ENCODE results near the gene PRMT3.
"Not testable (repeated sequence)": the region's sequence is repeated elsewhere in the genome, so short reads cannot be mapped to it uniquely, and the experiment has no call there.

Gene PRMT3

DNA sequence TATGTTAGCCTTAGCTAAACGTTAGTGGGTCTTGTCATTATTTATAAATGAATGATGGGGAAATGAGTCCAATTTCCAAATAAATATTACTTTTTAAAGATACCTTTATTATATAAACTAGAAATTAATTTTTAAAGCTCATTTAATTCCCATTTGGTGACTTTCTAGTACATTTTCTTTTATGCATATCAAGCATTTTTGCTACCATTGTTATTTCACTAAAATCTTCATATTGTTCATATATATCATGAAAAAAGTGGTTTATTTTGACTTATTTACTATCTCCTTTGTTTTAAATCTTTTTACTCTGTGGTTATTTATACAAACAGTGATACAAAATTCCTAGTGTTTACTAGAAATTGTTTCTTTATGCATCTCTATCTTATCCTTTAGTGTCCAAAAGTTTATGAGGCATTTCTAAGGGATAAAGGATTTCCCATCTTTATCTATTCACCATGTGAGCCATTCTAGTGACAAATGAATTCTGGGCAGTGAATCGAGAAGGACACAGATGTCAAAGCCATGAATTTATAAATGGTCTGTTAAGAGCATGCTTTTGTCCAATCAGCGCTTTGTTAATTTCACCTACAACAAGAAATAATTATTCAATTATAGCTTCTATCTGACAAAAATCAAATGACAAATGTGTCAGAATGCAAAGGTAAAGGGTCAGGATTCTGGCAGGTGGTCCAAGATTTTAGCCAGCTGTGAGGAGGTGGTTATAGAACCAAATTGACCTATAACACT lies 70.6 kb downstream of the PRMT3 start:
- no peak for DNase-seq

DNA sequence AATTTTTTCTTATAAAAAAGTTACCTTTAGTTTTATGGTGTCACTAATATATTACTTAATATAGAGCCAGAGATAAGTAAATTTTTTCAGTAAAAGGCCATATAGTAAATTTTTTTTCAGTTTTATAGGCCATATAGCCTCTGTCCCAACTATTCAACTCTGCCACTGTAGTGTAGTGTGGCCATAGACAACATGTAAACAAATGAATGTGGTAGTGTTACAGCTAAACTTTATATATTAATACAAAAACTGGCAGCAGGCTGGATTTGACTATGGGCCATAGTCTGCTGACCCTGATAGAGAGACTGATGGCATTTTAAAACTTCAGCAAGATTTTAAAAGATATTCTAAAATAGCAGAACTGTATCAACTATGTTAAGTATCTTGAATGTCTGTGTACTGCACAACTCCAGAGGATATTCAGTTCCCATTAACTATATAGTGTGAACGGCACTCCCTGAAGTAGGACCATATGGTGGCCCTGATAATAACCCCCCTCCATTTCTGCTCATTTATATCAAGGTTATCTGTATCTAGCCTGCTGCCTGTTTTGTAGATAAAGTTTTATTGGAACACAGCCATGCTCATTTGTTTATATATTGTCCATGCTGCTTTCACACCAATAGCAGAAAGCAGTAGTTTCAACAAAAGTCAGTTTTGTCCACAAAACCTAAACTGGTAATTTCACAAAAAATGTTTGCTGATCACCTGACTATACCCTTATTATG lies 71.6 kb downstream of the PRMT3 start:
- peak; percentile 73 for DNase-seq

DNA sequence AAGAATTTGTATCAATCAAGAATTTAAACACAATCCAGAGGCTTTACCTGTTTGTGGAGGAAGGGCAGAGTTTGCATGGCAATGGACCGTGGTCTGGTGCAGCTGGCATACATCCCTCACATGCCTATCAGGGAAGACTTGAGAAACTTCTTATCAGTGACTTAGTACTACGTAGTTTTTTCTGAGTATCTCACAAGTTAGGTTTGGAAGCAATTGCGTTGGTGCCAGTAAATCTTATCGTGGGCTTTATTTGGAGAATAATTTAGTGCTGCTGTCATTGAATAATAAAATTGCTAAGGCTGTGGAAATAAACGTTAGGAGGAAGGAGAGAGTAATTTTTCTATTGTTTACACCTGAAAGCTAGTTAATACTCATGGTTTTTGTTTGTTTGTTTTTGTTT lies 72.3 kb downstream of the PRMT3 start:
- no peak for DNase-seq

DNA sequence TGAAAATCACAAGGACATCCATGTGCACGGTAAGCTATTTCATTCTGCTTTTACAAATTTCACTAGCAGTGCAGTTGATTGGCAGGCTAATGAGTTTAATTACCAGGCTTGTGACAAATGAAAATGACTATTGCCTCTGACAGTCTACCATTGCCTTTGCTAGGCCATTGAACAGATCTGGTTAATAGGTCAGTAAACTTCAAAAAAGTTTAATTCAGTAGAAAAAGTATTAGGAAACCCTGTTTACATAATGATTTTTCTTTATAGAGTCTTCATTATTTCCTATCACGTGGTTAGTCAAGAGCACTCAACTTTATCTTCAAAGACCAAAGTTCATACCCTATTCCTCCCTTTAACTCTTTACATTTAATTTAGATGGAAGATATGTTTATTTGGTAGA lies 77.0 kb downstream of the PRMT3 start:
- DNase-seq: no peak

DNA sequence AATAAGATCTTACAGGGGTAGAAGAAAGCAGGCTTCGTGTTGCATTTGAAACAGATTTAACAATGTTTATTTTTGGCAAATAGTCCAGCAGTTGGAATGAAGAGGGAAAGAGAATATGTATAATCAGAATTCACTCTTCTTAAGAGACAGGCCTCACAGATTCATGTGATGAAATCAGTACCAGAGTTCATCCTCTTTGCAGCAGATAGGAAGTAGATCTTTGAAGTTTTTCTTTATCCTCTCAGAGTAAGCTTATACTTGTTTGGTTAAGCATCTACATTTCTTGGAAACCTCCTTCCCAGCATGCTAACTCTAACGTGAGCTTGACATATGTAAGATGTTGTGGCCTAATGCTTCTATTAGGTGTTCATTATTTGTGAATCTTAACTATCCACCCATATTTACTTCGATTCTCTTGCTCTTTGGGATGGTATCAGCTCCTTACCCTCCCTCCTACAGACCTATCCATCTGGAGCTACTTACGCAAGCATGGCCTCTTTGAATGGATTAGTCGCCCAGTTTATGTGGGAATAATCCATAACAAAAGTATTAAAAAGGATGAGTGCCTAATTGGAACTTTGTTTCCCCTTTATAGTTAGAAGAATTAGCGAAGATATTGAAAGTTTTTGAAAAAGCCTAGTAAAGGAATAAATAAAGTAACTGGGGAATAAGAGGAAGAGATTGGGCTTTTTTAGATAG lies 80.1 kb downstream of the PRMT3 start:
- no peak for DNase-seq

DNA sequence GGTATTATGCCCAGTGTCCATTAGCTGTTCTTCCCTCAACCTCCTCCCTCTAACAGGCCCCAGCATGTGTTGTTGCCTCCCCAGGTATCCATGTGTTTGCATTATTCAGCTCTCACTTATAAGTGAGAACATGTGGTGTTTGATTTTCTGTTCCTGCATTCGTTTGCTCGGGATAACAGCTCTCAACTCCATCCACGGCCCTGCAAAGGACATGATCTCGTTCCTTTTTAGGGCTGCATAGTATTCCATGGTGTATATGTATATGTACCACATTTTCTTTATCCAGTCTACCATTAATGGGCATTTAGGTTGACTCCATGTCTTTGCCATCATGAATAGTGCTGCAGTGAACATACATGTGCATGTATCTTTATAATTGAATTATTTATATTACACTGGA lies 82.8 kb downstream of the PRMT3 start:
- DNase-seq: no peak

DNA sequence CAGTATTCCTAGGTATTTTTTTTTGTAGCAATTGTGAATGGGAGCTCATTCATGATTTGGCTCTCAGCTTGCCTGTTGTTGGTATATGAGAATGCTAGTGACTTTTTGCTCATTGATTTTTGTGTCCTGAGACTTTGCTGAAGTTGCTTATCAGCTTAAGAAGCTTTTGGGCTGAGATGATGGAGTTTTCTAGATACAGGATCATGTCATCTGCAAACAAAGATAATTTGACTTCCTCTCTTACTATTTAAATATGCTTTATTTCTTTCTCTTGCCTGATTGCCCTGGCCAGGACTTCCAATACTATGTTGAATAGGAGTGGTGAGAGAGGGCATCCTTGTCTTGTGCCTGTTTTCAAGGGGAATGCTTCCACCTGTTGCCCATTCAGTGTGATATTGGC lies 84.4 kb downstream of the PRMT3 start:
- DNase-seq: not testable (repeated sequence)

DNA sequence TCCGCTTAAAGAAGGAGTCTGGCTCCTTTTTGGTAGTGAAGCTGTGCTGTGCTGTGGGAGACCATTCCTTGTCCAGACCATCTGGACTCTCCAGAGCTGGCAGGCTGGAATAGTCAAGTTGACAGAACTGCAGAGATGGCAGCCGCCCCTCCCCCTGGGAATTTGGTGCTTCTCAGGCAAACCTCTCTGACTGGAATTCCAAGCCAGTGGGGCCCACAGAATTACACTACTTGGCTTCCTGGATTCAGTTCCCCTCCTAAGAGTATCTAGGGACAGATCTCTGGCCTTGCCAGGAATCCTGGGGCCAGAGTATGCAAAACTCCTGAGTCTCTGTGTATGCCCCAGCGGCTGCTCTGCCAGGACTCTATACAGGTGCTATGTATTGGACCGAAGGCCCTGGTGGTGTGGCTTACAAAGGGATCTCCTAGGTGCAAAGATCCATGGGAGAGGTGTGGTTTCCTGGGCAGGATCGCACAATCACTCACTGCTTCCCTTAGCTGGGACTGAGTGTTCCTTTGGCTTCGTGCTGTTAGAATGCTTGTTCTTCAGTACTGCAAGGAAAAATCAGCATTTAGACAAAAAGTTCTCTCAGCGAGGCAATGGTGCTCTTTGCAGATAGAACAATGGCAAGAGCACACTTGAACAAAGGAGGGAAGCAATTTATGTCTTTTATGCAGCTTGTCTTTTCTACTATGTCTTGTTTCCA lies 86.8 kb downstream of the PRMT3 start:
- no peak for DNase-seq

DNA sequence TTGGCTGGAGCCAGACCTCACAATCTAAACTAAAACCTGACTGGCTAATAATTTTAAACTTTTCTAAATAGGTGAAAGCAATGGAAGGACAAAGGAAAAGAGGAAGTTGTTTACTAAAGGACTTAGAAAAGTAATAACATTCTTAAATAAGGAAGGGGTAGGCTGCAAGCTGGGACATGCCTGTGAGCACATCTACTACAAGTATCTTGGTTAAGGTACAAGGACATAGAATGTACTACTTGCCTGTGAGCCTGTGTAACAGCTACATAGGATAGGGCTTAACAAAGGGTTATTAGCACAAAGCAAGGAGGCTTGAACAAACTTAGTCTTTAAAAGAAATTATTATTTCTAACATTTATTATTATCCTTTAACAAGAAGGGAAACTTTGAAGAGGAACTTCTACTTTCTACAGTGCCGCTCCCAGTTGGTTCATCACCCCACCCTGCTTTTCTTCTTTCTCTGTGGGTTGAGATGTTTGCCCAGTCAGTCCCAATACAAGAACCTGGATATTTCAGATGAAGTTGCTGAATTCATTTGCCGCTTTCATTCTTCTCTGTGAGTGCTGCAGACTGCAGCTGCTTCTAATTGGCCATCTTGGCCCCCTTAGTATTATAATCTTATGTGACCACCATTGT lies 87.5 kb downstream of the PRMT3 start:
- DNase-seq: no peak

DNA sequence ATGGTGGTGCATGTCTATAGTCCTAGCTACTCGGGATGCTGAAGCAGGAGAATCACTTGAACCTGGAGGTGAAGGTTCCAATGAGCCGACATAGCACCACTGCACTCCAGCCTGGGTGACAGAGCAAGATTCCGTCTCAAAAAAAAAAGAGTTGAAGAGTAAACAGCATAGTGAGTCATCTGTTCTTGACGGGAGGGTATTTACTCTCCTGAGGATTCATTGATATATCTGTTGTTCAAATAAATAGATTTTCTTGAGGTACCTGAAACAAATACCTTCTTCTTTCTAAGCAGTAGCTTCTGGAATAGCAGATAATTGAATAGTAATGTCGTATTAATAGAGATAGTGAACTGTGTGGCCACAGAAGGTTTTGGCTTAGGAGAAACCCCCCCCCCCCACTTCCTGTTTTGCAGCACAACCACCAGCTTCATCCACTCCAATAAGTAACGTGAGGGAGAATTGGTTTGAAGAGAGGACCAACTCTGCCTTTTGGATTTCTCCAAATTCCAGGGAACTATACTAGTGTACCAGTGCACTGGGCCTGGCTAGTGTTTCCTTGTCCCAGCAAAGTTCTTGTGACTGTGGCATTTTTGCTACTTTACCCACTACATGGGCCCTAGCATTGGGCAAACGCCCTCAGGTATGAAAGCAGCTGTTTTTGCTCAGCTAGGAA lies 90.0 kb downstream of the PRMT3 start:
- no peak for DNase-seq

DNA sequence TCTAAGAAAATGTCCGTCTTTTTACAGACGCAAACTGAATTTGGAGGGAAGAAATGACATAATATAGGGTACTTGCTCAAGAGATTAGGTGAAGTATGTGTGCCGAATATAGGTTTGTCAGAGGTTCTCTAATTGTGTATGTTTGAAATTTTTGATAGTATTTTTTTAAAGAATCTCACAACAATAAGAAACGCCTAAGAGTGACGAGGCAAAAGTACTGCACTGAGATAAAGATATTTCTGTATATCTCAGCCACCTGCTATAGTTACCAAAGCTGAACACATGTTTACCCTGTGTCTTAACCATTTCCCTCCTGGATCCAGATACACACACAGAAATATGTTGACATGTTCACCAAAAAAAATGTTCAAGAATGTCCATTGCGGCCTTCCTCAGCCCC lies 92.0 kb downstream of the PRMT3 start:
- no peak for DNase-seq

DNA sequence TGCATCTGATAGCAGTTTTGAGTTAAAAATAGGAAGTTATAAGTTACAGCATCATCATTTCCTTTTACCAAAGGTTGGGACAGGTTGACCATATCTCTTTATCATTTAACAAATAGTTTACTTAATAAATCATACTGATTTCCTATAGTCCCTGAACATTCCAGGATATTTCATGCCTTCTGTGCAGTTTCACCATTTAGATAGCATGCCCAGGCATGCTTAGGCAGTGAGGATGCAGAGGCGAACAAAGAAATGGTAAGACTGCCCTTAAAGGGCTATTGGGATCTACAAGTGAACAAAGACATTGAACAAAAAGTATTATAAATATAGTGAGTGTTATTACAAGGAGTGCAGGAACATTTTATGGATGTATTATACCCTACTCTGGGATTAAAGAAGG lies 96.4 kb downstream of the PRMT3 start:
- no peak for DNase-seq

DNA sequence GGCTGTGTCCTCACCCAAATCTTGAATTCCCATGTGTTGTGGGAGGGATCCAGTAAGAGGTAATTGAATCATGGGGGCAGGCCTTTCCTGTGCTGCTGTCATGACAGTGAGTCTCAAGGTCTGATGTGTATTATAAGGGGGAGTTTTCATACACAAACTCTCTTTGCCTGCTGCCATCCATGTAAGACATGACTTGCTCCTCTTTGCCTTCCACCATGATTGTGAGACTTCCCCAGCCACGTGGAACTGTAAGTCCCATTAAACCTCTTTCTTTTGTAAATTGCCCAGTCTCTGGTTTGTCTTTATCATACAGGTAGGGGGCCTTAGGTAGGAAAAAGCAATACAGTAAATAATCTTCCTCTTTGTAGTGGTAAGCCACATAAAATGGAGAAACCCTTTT lies 96.9 kb downstream of the PRMT3 start:
- DNase-seq: not testable (repeated sequence)

DNA sequence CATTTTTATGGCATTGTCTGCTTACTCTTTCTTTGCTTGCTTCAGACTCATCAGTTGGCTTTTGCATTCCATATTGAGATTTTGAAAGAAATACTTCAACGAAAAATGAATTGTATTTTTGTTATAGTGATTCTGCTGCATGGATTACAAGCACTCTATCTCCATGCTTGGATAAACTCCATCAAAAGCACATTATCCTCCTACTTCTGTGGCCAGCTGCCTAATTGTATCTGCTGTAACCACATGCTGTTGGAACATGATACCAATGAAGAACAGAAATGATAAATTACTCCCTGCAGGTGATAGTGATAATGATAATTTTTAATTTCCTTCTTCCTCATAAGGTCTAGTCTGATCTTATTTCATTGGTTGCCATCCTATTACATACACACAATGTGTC lies 100.8 kb downstream of the PRMT3 start:
- peak; percentile 22 for DNase-seq

DNA sequence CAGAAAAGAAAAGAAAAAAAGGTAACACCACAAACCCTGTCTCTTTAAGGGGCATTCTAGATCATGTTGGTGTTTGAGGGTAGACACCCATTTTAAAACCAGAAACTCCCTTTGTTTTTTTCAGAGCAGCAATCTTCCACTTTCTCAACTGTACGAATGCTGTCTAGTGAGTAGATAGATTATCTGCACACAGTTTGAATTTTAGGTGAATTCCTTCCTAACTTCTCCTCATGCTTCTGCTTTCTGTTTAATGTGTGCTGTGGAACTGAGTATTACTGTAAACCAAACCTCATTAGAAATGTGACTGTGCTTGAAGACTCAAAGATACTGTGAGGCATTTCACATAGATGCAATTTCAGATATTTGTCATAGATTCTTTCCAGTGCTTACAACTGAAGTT lies 102.4 kb downstream of the PRMT3 start:
- DNase-seq: no peak

DNA sequence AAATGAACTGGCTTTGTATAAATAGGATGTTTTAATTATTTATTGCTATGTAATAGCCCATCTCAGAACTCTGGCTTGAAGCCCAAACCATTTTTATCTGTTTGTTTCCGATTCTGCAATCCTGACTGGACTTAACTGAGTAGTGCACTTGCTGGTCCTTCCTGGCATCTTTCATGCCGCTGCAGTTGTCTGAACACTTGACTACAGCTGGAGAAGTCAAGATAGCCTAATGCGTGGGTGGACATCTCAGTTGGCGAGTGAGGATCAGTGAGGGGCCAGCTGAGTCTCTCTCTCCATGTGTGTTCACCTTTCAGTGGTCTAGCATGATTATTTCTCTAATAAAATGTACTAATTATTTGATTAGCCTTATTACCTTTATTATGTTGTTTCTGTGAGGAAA lies 105.8 kb downstream of the PRMT3 start:
- no peak for DNase-seq

DNA sequence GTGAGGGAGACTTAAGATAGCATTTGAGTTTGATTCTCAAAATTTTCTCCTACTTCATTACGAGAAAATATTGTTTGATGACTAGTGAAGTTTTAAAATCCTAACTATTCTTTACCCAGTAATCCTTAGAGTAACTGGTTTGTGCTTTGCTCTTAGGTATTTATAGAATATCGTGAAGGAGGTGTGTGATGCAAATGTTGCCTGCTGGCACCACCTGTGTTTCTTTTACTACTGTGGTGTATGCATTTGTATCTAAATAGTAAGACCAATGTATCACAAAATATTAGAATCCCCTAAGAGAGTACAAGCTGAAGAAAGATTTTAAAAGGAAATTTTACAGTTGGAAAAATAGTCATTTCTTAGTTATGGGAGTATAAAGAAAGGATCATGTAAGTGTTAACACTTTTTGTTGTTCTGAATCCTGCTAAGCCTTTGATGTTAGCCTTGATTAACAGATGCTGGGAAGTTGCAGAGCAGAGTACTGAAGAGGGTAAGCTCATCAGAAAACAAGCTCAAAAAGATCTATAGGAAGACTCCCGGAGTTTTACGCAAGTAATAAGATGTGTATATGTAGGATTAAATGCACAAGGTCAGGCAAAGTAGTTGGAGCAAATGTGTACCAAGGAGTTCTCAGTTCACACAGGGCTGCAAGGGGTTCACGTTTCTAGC lies 109.7 kb downstream of the PRMT3 start:
- DNase-seq: no peak

DNA sequence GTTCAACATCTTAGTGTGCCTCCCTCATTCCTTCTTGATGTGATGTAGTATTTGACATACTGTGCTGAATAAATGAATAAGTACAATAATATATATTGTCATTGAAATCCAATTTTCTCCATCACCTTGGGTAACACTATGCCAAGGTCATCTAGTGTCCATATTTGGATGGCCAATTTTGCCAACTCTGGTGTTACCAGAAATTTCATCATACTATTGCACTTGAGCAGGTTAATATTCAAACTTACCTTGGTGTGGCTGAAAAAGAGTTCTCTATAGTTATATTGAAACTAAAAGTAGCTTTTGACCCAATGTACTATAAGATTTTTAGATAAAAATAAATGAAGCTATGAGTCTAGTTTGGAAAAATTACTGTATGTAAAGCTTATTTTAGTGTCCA lies 113.7 kb downstream of the PRMT3 start:
- no peak for DNase-seq

DNA sequence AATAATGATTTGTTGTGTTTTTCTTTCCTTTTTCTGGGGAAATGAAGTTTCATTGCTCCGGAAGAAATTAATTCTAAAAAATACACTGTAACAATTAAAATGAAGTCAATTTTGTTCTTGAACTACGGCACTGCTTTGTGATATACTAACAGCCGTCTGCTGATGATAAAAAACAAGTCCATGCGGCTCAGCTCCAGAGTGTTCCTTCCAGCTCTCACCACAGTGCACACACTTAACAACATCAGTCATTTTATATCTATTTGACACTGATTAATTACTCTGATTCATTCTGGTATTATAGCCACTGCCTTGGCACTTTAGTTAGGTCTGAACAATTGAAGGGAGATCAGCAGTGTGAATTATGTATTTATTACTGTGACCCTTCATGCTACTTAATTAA lies 114.5 kb downstream of the PRMT3 start:
- DNase-seq: no peak

DNA sequence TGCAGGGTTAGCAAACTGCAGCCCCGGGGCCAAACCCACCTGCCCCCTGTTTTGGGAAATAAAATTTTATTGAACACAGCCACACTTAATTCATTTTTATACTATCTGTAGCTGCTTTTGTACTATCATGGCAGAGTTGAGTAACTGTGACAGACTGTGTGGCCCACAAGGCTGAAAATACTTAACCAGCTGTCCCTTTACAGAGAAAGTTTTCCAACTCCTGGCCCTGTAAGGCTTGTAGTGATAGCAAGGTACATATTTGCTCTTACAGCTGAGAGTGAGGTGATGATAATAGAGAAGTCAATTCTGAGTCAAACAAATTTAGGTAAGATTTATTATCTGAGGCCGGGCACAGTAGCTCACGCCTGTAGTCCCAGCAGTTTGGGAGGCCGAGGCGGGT lies 124.5 kb downstream of the PRMT3 start:
- DNase-seq: no peak

DNA sequence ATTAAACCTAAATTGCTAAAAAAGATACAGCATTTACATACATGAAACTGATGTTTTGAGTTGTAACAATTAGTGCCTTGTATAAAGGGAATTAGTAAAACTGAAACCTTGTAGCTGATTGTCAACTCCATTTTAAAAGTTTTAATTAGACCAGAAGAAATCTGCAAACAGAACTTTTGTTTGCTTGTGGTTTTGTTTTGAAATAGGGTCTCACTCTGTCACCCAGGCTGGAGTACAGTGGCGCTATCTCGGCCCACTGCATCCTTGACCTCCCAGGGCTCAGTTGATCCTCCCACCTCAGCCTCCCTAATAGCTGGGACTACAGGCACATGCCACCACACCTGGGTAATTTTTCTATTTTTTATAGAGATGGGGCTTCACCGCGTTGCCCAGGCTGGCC lies 125.4 kb downstream of the PRMT3 start:
- DNase-seq: no peak

DNA sequence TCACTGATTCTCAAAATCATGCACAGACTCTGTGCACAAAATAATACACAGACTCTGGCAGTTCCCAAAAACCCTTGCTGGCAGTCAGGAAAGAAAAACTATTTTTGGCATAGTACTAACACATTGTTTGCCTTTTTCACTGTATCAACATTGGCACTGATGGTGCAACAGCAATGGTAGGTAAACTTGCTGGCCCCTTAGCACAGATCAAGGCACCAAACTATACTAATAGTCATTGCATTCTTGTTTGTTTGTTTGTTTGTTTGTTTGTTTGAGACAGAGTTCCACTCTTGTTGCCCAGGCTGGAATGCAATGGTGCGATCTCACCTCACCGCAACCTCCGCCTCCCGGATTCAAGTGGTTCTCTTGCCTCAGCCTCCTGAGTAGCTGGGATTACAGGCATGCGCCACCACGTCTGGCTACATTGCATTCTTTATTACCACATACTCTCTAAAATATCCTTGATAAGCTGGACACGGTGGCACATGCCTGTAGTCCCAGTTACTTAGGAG lies 130.9 kb downstream of the PRMT3 start:
- no peak for DNase-seq

All from DMS 273 treated with DMSO at 0.1 percent for 48 hours (cell line).